ENCODE measurements around the gene PDE7B.

Gene PDE7B

DNA sequence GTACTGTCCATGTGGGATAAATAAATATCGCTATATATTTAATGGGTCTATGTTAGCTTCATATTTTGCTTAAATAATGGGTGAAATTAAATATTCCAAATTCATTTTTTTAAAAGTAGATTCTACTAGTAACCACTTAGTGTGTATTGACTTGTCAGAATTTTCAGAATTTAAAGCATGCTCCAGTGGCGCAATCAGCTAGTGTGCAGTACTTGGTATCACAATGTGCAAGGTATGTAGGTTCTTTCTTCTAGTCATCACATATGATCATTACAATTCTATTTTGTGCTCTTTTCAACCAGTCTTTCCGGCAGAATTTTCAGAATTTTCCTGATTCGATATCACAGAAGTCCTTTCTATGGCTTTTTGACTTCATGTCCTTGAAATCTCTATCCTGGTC is 32.6 kb downstream of the PDE7B start:
- no peak for DNase-seq (ENCODE audit: low read depth in 2 of 2)

DNA sequence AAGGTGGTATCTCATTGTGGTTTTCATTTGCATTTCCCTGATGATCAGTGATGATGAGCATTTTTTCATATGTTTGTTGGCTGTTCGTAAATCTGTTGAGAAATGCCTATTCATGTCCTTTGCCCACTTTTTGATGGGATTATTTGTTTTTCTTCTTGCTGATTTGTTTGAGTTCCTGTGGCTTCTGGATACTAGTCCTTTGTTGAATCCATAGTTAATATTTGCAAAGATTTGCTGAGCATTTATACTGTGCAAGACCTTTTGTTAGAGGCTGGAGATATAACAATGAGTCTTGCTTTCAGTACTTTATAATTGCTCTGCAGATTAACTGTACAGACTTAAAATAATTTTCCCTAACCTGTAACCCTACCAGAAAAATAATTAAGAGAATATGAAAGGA is 35.6 kb downstream of the PDE7B start:
- no peak for DNase-seq (ENCODE audit: low read depth in 2 of 2)

DNA sequence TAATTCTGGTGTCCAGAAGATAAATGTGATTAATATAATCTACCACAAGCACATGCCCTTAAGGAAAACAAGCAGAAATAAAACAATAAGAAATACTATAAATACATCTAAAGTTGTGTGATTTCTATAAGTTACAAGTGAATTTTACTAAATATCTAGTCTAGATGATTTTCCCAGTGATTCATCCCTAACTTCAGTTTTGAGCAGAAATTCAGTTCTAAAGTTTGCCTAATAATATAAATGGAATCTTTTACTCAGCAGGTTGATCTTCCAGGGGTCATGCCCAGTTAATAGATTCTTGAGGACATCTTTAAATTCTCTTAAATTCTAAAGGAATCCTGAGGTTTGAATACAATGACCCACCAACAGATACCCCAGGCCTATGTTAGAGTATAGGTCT is 37.3 kb downstream of the PDE7B start:
- no peak for DNase-seq (ENCODE audit: low read depth in 2 of 2)

DNA sequence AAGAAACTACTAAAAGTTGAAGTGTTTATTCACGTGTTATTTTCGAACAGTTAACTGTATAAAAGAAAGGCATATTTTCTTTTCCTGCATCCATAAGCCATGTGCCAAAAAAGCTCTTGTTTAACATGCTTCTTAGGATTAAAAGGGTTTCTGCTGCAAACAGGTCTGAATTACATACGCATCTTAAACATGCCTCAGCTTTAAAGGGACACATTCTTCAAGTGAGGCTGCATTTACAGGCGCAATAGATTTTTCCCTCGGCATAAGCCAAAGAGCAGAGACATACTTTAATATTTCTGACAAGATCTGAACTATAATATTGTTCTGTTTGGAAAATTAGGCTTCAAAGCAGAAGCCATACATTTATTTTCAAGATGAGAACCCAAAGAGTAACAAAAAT is 39.4 kb downstream of the PDE7B start:
- DNase-seq (ENCODE audit: low read depth in 2 of 2), result no peak

DNA sequence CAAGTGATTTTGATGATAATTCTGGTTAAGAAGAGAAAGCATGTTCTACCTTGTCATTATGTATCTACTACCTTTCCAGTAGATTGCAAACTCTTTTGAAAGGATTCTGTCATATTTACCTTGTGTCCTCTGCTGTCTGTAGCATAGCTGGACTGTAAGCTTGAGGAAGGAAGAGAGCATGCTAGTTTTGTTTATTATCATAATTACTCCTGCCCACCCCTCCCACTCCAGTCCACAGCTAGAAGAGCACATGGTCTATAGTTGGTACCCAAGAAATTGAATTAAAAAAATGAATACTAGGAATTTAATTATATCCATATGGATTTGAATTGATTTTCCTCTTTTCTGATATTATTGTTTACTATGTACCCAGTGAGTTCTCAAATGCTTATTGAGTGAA is 40.2 kb downstream of the PDE7B start:
- DNase-seq (ENCODE audit: low read depth in 2 of 2), result no peak

DNA sequence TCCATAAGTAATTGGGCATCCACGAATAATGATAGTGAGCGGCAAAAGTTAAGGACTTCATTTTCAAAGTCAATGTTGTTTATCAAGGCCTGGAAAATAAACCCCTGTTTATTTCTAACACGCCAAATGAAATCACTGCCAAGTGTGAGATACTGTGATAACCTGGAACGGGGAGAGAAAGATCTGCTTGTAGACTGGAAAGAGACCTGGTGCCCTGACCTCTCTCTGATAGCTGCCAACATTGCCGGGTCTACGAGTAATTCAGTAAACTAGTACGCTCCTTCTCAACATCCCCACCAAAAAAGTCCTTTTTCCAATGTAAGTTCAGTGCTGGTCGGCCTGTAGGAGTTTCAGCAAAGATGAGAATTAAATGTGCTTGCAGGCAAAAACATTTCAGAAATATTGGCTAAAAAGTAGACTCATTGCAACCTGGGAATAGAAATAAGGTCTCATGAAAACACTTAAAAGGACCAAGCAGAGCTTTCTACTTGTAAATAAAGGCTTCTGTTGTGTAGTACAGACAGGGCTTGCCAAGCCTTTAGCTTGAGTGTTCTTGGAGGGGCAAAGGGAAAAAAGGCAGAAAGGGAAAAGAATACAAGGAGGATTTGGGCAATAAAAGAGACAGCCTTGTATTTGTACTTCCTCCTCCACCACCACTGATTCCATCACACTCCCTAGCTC is 43.9 kb downstream of the PDE7B start:
- DNase-seq (ENCODE audit: low read depth in 2 of 2), result no peak

DNA sequence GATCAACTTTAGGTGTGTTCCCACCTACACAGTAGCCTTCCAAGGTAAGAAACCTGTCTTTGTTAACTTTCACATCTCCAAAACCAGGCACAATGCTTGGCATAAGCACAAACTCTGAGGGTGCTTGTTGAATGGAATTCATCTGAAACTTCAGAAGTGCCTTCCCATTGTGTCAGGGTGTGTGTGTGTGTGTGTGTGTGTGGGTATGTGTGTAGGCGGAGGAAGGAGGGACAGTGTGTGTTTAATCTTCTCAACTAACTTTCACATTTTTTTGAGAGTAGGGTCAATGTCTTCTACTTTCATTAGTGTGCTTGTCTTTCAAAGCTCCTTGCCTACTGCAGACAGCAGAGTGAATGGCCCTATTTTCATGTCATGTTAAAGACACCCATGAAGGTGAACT is 45.6 kb downstream of the PDE7B start:
- DNase-seq (ENCODE audit: low read depth in 2 of 2), result no peak

DNA sequence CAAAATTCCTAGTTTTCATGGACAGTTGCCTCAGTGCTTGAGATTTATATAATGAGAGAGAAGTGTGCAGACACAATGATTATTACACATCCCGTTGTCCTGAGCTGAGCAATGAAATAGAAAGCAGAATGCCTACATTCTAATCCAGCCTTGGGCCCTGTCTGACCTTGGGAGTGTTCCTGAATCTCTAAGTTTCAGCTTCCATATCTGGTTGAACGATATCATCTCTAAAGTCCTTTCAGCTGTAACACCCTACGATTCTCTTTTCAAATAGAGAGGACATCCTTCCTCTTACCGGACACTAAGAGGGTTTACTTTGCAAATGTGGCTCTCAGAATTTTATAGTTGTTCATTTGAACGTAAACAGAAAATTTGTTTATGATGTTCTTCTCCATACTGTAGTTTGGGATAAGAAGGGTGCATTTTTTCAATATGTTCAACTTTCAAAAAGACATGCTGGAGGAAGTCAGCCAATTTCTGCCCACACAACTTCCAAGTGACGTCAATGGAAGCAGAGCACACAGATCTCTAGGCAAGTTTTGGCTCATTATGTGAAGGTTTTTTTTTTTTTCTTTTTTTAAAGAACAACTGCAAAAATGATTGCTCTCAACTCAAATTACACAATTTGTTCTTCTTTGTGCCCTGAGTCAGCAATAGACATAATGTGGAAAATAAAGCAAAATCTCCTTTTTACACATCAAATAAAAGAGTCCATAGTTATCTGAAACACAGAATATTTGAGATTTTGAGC is 50.4 kb downstream of the PDE7B start:
- DNase-seq (ENCODE audit: low read depth in 2 of 2), result no peak

DNA sequence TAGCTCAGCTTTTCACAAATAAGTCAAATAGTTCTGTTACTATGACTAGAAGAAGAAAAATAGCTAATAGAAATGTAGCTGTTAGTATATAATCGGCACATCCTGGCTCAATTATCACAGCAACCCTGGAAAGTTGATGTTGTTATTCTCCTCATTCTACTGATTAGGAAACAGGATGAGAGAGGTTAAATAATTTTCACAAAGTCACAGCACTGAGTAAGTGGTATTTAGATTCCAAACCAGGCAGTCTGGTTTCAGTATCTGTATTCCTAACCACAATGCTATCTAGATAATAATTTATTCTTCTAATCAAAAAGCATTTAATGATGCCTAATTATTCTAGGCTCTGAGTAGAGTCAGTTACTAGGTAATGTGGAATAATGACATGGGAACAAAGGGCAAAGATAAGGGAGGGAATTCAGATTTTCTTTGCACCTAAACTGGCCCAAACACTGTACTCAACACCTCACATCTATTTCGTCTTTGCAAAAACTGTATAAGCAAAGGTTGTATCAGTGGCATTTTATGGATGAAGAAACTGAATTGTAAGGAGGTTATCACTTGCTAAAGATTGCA is 51.3 kb downstream of the PDE7B start:
- no peak for DNase-seq (ENCODE audit: low read depth in 2 of 2)

DNA sequence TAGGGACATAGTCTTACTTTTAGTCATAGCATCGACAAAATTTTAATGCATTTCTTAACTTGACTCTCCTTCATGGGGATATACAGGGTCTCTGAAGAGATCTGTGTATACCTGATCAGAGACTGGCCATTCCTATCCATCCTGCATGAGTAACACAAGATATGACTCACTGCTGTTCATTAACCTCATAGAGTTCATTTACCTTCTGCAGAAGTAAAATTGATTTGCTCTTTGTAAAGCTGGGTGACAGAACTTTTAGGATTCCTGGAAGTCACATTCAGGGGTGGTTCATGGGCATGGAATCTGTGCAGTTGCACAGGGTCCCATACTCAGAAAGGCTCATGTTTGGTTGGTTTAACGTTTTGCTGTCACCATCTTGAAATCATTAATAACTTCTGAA is 53.2 kb downstream of the PDE7B start:
- DNase-seq (ENCODE audit: low read depth in 2 of 2), result no peak

DNA sequence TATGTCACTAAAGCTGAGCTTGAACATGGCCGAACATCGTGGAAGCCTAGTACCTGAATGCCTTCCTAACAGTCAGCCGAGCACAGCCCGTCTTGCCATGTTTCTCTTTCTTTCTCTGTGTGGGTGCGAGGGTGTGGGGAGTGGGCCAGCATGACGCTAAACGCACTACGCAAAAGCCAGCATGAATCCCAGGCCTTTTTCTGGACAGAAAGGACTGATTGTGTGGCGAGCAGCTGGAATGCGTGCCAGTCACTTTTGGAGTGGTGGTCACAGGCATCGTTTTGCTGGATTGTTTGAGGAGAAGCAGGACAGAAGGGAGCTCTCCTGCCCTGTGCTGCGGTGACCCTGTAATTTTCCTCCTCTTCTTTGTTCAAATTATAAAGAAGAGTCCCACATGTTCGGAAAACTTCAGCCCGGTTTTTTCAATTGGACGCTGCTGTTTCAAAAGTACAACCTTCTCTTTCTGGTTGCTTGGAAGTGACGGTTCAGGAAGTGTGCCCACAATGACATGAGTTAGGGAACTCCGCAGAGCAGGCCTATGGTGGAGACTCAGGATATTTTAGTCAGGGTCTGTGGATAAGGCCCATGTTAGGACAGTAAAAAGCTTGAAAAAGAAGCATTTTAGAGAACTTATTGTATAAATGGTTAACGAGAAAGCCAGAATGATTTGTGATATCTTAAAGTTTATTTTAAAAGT is 54.3 kb downstream of the PDE7B start:
- no peak for DNase-seq (ENCODE audit: low read depth in 2 of 2)

DNA sequence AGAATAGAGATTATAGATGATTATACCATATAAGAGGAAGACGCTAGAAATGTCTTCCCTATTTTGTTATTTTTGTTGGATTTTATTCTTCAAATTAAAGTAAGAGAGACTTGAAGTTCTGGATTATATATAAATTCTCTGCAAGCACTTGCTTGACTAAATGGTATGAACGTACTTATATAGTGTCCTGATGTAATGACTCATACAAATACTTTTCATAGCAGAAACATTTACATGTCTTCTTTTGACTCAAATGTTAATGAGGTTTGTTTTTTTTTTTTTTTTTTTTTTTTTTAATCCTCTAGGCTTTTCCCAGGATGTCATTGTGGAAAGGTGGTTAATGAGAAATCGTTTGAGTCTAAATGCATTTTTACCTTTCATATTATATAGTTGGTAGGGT is 55.0 kb downstream of the PDE7B start:
- DNase-seq (ENCODE audit: low read depth in 2 of 2), result no peak

DNA sequence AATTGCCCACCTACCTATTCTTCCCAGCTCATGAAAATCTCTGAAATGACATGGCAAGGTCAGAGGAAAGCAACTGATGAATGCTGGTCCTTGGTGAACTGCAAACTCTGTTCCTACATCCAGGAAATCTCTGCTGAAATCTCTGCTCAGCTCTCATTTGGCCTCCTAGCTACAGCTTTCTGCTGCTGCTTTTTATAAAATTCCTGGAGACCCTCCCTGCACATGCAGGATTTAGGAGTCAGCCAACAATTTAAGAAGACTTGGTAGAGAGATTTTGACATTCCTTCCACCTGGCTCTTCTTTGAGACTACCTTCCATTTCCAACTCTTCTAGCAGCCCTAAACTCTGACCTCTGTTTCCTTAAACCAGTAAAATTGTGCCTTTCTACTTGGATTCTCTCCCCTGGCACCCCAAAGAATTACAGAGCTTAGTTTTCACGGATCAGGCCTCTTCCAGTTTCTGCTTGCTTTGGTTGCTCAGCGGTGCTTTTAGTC is 55.5 kb downstream of the PDE7B start:
- no peak for DNase-seq (ENCODE audit: low read depth in 2 of 2)

DNA sequence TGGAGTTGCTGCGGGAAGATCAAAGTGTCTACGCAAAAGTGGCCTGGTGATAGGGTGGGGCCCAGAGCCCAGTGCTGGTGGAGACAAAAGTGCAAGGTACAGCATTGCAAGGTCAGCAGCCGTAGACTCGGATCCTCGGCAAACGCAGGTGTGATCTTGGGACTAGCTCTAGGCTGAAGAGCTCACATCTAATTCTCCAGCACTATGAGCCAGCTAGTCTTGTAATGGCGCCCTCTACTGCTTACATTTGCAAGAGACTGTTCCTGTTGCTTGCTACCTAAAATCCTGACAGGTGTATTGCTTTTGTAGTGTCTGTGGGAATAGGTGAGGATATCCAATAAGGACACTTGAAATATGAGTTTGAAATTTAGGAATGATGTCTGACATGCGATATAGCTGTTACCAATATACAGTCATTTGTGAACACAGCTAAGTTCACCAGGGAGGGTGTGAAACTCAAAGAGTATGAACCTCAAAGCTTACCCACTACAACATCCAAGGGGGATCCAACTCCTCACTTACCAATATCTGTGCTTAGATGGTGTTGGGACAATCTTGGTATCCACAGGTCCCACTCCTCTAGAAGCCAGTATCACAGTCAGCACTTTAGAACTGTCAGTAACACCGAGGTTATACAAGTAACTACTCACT is 58.4 kb downstream of the PDE7B start:
- DNase-seq (ENCODE audit: low read depth in 2 of 2), result peak; percentile 6 to 62

DNA sequence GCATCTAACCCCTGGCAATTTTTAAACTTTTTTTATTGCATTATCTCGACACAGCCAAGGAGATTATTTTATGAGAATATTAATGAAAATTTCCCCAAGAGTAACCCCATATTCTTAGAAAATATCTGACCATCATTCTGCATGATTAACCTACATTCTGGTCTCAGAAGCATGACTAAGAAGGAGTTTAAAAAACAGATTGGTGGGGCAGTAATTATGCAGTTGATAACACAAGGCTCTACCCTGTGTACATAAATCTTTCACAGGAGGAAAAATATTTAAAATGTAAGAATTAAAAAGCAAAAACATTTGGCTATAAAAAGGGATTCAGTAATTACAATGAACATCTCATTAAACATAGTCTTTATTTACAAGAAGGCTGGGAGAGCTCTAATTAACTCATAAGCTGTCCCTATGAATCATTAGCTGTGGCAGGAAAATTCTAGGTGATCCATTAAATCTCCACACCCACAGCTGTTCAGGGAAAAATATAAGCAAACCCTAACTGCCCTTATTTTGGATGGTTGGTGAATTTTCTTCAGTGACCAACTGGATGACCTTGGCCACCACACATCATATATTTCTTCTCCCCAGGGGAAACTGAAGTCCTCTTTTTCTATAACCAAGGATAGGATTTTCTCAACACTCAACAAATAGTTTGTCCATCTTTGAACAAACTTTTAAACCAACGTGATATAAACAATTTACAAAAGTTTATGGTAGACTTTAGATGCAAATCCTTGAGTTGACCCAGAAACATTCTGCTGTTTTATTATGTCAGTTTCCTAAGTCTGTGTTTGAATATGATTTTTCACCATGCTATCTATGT is 59.5 kb downstream of the PDE7B start:
- no peak for DNase-seq (ENCODE audit: low read depth in 2 of 2)

DNA sequence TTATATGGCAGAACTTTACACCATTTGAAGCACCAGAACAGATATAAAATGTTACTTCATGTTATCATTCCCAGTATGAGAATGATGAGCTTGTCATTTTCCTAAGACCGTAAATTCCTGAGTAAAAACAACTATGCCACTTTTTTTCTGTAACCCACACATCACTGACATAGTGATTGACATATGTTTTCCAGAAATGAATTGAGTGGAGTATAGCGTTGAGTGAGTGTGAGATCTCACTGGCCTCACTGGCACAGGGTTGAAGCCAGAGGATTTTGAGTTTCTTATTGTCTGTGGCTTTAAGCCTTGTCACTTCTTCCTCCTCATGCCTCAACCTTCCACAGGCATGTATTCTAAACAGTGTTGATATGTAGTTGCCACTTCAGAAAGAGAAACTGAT is 62.3 kb downstream of the PDE7B start:
- DNase-seq (ENCODE audit: low read depth in 2 of 2), result no peak

DNA sequence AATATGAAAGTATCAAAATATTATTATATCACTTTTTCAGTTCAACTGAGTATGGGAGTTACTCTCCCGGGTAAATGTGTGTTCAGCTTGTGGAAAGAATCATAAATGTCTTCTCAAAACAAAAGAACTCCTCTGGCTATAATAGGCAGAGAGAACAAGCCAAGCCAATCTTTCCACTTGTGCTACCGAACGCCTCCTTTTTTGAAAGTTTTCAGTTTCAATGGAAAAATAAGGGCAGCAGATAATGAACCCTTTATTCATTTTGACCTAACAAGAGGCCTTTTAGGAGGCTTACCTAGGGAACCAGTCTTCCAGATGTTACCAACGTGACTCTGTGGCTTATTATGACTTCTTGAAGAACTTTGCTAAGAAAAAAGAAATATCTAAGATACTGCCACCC is 67.5 kb downstream of the PDE7B start:
- no peak for DNase-seq (ENCODE audit: low read depth in 2 of 2)

DNA sequence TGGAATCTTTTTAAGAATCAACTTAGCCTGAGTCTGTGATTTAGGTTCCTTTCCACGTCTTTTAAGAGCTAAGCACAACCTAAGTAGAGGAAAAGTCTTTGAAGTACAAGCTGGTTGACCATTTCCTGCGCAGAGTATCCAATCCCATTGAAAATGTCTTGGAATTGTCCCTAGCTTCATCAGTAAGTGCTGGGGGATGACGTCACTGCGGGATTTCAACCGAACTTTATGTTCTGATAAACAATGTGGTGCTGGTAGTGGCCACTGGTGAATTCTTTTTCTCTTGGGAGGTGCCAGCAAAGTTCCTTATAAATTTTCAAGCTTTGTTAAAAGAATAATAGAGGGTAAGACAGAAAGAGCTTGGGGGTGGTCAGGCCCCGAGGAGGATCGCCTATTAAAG is 69.2 kb downstream of the PDE7B start:
- no peak for DNase-seq (ENCODE audit: low read depth in 2 of 2)

DNA sequence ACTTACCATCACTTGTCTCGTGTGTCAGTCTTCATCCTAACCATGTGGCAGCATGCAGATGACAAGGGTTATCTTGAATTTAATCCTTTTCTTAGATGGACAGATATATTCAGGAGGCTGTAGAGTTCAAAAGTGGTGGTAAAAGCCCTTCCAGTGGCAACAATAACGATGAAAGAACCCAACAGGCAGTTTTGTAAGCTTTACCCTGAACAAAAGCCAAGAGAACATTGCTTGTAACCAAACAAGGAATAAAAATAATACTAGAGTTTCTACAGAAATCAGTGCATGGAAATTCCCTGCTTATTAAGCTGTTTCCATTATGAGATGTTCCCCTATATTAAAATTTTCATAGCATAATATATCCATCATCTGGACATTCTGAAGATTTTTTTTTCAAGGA is 69.7 kb downstream of the PDE7B start:
- no peak for DNase-seq (ENCODE audit: low read depth in 2 of 2)

DNA sequence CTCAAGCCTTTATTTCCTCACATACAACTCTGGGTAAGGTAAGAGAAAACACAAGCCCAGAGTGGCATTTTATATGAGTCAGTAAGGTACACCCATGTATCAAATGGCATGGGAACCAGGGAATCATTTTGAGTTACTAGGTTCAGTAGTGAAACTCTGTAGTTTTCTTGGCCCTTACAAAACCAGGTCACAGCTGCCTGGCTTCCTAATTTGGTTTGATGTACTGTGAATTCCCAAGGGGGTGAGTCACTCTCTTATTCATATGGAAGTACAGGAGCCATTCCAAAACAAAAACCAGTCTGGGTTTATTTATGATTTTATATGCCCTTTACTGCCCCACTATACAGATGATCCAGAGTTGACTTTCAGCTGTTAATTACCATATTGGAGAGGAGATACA is 70.7 kb downstream of the PDE7B start:
- no peak for DNase-seq (ENCODE audit: low read depth in 2 of 2)

DNA sequence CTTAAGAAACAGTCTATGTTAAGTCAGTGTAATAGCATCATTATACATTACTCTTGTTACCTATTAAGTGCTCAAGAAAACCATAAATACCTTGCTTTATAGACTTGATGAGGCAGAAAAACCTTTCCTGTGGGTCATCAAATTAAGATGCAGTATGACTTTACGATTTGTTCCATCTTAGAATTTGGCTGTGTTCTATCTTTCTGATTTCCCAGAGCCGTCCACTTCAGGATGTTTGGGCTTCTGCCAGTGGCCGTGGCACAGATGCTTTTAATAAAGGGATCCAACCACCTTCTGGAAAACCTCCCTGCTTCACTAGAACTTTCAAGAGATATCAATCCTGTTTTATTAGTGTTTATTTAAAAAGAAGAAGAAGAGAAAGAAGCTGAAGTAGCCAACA is 71.2 kb downstream of the PDE7B start:
- no peak for DNase-seq (ENCODE audit: low read depth in 2 of 2)

All from activated CD4-positive, alpha-beta T cell treated with anti-CD3 and anti-CD28 coated beads for 24 hours (primary cell).